HCT116 (cell line): Measurements from ENCODE around the gene BCO2. TPM values are rescaled to one million over a fixed set of nuclear protein-coding genes. Genes with fewer than 3 reads are reported as not detected.

Experiments used
- ATAC-seq: fragments of 200-7000 bp; cut with Tn5 transposase; 2 replicates; pipeline ENCODE4 v1.9.1; 2020; ENCODE audit warnings: mild to moderate bottlenecking, moderate library complexity
- BruUV-seq: library from RNA; stranded (reverse); fragments of 400-500 nt; replicated peaks from 2 replicates; lab custom pipeline; 2021; lab: Mats Ljungman, UMichigan
- CTCF ChIA-PET: fragments of 300-600 bp; sonication (Branson Sonifier 250); formaldehyde crosslinking; loops from one replicate; lab custom pipeline; 2021; ENCODE audit warnings: antibody characterized with exemption; lab: Charles Lee
- POLR2A ChIA-PET: fragments of 300-600, 350-600 bp; sonication (Branson Sonifier 250); formaldehyde crosslinking; loops from one replicate; lab custom pipeline; 2021; ENCODE audit warnings: antibody characterized with exemption; lab: Charles Lee
- RAD21 ChIA-PET, 2 experiments: fragments of 300-600 bp; sonication (Branson Sonifier 250); formaldehyde crosslinking; loops; one replicate each; lab custom pipeline; 2023; ENCODE audit warnings: low total read pairs in 2 of 2; ENCODE audit not compliant: uncharacterized antibody in 2 of 2, unreplicated experiment in 2 of 2, low non-redundant PET in 1 of 2; lab: Charles Lee
- DNase-seq: peaks from one replicate; pipeline ENCODE4 v3.0.0-alpha.2; 2010; ENCODE audit warnings: low read depth, low spot score
- H2AFZ ChIP-seq: fragments of 200-600 bp; shearing (Covaris generic), sonication (generic); 2 replicates; pipeline ENCODE4 v1.6.1; 2017; ENCODE audit warnings: low read depth, mixed run types, mixed read lengths, antibody characterized with exemption, low read length; ENCODE audit not compliant: poor library complexity, severe bottlenecking
- H3K27ac ChIP-seq: 2 replicates; pipeline ENCODE4 v1.5.1; 2012; ENCODE audit warnings: low read depth, low read length
- H3K27me3 ChIP-seq: fragments of 200-600 bp; sonication (generic); 2 replicates; pipeline ENCODE4 v1.6.1; 2016; ENCODE audit warnings: mixed run types, low read length, mixed read lengths; ENCODE audit not compliant: insufficient read depth
- H3K36me3 ChIP-seq, 2 experiments: fragments of 200-500 bp in 1 of 2; fragments of 200-600 bp in 1 of 2; sonication (Bioruptor generic) in 1 of 2; sonication (generic) in 1 of 2; 2 replicates each; pipeline versions ENCODE4 v1.5.1 to v1.6.1; 2014 to 2016; ENCODE audit warnings: low read length in 2 of 2, inconsistent platforms in 1 of 2, mixed read lengths in 1 of 2, mixed run types in 1 of 2; ENCODE audit not compliant: insufficient read depth in 2 of 2, control insufficient read depth in 1 of 2
- H3K4me1 ChIP-seq, 2 experiments: fragments of 200-600 bp in 1 of 2; sonication (generic) in 1 of 2; 2 replicates each; pipeline versions ENCODE4 v1.5.1 to v1.6.1; 2012 to 2017; ENCODE audit warnings: low read length in 2 of 2, inconsistent platforms in 1 of 2, mild to moderate bottlenecking in 1 of 2, mixed read lengths in 1 of 2, mixed run types in 1 of 2, moderate library complexity in 1 of 2; ENCODE audit not compliant: insufficient read depth in 2 of 2, control insufficient read depth in 1 of 2
- H3K4me2 ChIP-seq: fragments of 200-600 bp; sonication (generic); 2 replicates; pipeline ENCODE4 v1.6.1; 2017; ENCODE audit warnings: mixed run types, low read length, mixed read lengths
- H3K4me3 ChIP-seq, 2 experiments: fragments of 200-600 bp in 1 of 2; sonication (generic) in 1 of 2; replicated peaks in 1 of 2; 2 replicates each; pipeline ENCODE4 v1.5.1; 2011 to 2016; ENCODE audit warnings: low read length in 2 of 2, control low read depth in 1 of 2, low read depth in 1 of 2, mild to moderate bottlenecking in 1 of 2, mixed read lengths in 1 of 2, mixed run types in 1 of 2
- H3K79me2 ChIP-seq: fragments of 200-600 bp; sonication (generic); 2 replicates; pipeline ENCODE4 v1.6.1; 2017; ENCODE audit warnings: mild to moderate bottlenecking, mixed run types, low read length, moderate library complexity, mixed read lengths; ENCODE audit not compliant: insufficient read depth
- H3K9ac ChIP-seq: fragments of 200-600 bp; sonication (generic); 2 replicates; pipeline ENCODE4 v1.6.1; 2016; ENCODE audit warnings: low read length, mixed read lengths
- H3K9me2 ChIP-seq: fragments of 200-600 bp; sonication (generic), shearing (Covaris generic); 2 replicates; pipeline ENCODE4 v1.6.1; 2017; ENCODE audit warnings: mixed run types, mild to moderate bottlenecking, moderate library complexity; ENCODE audit not compliant: insufficient read depth
- H3K9me3 ChIP-seq, 2 experiments: fragments of 200-500 bp in 1 of 2; fragments of 200-600 bp in 1 of 2; sonication (Bioruptor generic) in 1 of 2; sonication (generic) in 1 of 2; 2 replicates each; pipeline ENCODE4 v1.6.1; 2014 to 2017; ENCODE audit warnings: low read length in 2 of 2, mixed read lengths in 2 of 2, inconsistent platforms in 1 of 2, low read depth in 1 of 2, mild to moderate bottlenecking in 1 of 2, mixed run types in 1 of 2, moderate library complexity in 1 of 2; ENCODE audit not compliant: control insufficient read depth in 1 of 2, insufficient read depth in 1 of 2
- H4K20me1 ChIP-seq: fragments of 200-600 bp; sonication (generic), shearing (Covaris generic); 2 replicates; pipeline ENCODE4 v1.6.1; 2017; ENCODE audit warnings: mixed run types, mild to moderate bottlenecking, moderate library complexity; ENCODE audit not compliant: insufficient read depth
- CBX3 ChIP-seq: IDR thresholded peaks from 2 replicates; pipeline ENCODE4 v1.6.1; 2012; ENCODE audit warnings: low read depth
- CEBPB ChIP-seq: IDR thresholded peaks from 2 replicates; pipeline ENCODE4 v1.6.1; 2012; ENCODE audit warnings: low read depth
- EGR1 ChIP-seq: IDR thresholded peaks from 2 replicates; pipeline ENCODE4 v1.6.1; 2012; ENCODE audit warnings: low read depth
- ELF1 ChIP-seq: IDR thresholded peaks from 2 replicates; pipeline ENCODE4 v1.6.1; 2012; ENCODE audit warnings: low read depth, borderline replicate concordance
- EZH2 ChIP-seq: fragments of 200-600 bp; sonication (generic); IDR thresholded peaks from 2 replicates; pipeline ENCODE4 v1.6.1; 2017; ENCODE audit warnings: antibody characterized with exemption, mixed run types
- FOSL1 ChIP-seq: IDR thresholded peaks from 2 replicates; pipeline ENCODE4 v1.6.1; 2012; ENCODE audit warnings: low read depth
- JUND ChIP-seq: IDR thresholded peaks from 2 replicates; pipeline ENCODE4 v1.6.1; 2012
- POLR2A ChIP-seq: IDR thresholded peaks from 2 replicates; pipeline ENCODE4 v1.7.0; 2011; ENCODE audit warnings: borderline replicate concordance; ENCODE audit not compliant: insufficient read depth, insufficient read length; ENCODE audit errors: extremely low read depth
- POLR2AphosphoS5 ChIP-seq: IDR thresholded peaks from 2 replicates; pipeline ENCODE4 v1.6.1; 2011; ENCODE audit warnings: mild to moderate bottlenecking, low read depth, low read length, moderate library complexity
- RAD21 ChIP-seq: IDR thresholded peaks from 2 replicates; pipeline ENCODE4 v1.6.1; 2012; ENCODE audit warnings: low read depth, mild to moderate bottlenecking
- SIN3A ChIP-seq: IDR thresholded peaks from 2 replicates; pipeline ENCODE4 v1.6.1; 2012; ENCODE audit warnings: low read depth
- SP1 ChIP-seq: IDR thresholded peaks from 2 replicates; pipeline ENCODE4 v1.6.1; 2012; ENCODE audit warnings: low read depth
- SRF ChIP-seq: IDR thresholded peaks from 2 replicates; pipeline ENCODE4 v1.6.1; 2012; ENCODE audit warnings: low read depth
- ZBTB33 ChIP-seq: IDR thresholded peaks from 2 replicates; pipeline ENCODE4 v1.6.1; 2011; ENCODE audit warnings: mild to moderate bottlenecking, low read length, moderate library complexity; ENCODE audit not compliant: insufficient replicate concordance; ENCODE audit errors: extremely low read depth
- intact Hi-C: fragments of 100-400 bp; cut with micrococcal nuclease; formaldehyde crosslinking; loops from 2 replicates; pipeline ENCODE4 v1.10.0; 2022
- total RNA-seq: library from RNA; stranded (reverse); gene quantifications from one replicate; pipeline ENCODE4 v1.2.1, GENCODE V29; 2021; ENCODE audit not compliant: unreplicated experiment

The BCO2 gene
- total RNA-seq, 1 experiment from 2014 or later, result 4.0 TPM

DNA sequence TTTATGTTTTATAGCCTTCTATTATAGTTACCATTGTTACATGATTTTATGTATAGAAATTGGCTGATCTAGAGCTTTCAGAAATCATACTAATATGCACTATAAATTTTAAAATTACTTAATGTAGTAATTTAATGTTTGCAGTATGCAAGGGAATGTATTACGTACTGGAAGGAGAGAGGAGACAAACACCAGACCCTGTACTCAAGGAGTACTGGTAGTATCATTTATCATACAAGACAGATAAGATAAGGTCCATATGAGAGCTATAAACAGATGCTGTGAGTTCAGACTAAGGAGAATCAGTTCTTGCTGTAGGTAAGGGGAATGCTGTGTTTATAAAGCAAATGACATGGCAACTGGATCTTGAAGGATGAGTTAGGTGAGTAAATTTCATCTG, 765 bp downstream of the BCO2 start:
- no peak for TF ChIP-seq EGR1
- TF ChIP-seq EZH2, result no peak
- no peak for TF ChIP-seq POLR2AphosphoS5
- TF ChIP-seq POLR2A, result no peak
- TF ChIP-seq SRF, result no peak
- TF ChIP-seq CEBPB, result no peak
- TF ChIP-seq JUND, result no peak
- no peak for TF ChIP-seq FOSL1
- no peak for TF ChIP-seq ZBTB33
- TF ChIP-seq RAD21, result no peak
- TF ChIP-seq ELF1, result no peak
- TF ChIP-seq CBX3, result no peak
- no peak for TF ChIP-seq SIN3A
- TF ChIP-seq SP1, result no peak
- H3K4me2 ChIP-seq, result peak overlapping the region; percentile 71; the same call in 1 of the 2 replicates
- no peak overlapping the region; the same call in 1 of the 2 replicates for H3K9ac ChIP-seq
- RAD21 ChIA-PET, result interaction anchor here in 1 of 2 experiments (1.4 kb wide), 1 partner anchor 63 kb away, joined by 11 read pairs; no protein-coding TSS in a partner anchor
- no peak for ATAC-seq
- H3K4me3 ChIP-seq, result peak overlapping the region in 1 of 2 experiments; percentile 49; a peak in 1 of 4 replicates
- H2AFZ ChIP-seq, result no peak overlapping the region
- H3K27me3 ChIP-seq, result no peaks in the 10 kb centered on the region
- no peaks in the 10 kb centered on the region for H3K9me2 ChIP-seq
- H3K27ac ChIP-seq, result no peak overlapping the region
- CTCF ChIA-PET, result interaction anchor here (1.2 to 1.4 kb wide), 2 partner anchors 19 to 63 kb away, joined by 4 to 16 read pairs; no protein-coding TSS in a partner anchor
- BruUV-seq, result no TSS peak
- no peaks in the 10 kb centered on the region for H3K9me3 ChIP-seq
- H3K36me3 ChIP-seq, result no peaks in the 10 kb centered on the region
- H4K20me1 ChIP-seq, result no peaks in the 10 kb centered on the region
- intact Hi-C loops, result loop anchor here (5.0 kb wide), 1 partner anchor 244 kb away; no protein-coding TSS in a partner anchor
- POLR2A ChIA-PET, result interaction anchor here (0.6 kb wide), 1 partner anchor 1978 kb away, joined by 3 read pairs; no protein-coding TSS in a partner anchor
- no peaks in the 10 kb centered on the region for H3K79me2 ChIP-seq
- H3K4me1 ChIP-seq, result peaks cover 7 to 33% of the 10 kb centered on the region in 2 experiments; a peak in 3 of 4 replicates
- no peak for DNase-seq
